ENCODE data around the gene CTU2. TPM values are rescaled to one million over a fixed set of nuclear protein-coding genes. Genes with fewer than 3 reads are reported as not detected.

CTU2 gene
- total and polyA plus RNA-seq, 2 donors (not counting 1 experiment from before 2014, with no cell fraction given): 18.4 to 23.7 TPM

GRCh38 chr16:88762941-88763340 is 56.6 kb downstream of the CTU2 start:
- H3K4me1 ChIP-seq (ENCODE audit: control insufficient read depth in 2 of 2, insufficient read depth in 2 of 2, low read length in 2 of 2): peaks cover 22 to 30% of the 10 kb centered on the region in 2 donors
- ATAC-seq (ENCODE audit: low read depth): no peak
- H3K4me3 Mint-ChIP-seq: no peak overlapping the region
- no peak overlapping the region for H3K27ac ChIP-seq (ENCODE audit: low read length in 2 of 2)
- H2AFZ ChIP-seq (ENCODE audit: insufficient read depth, low read depth, low read length, poor library complexity, severe bottlenecking): no peak overlapping the region
- peaks cover 98% of the 10 kb centered on the region for H3K79me2 ChIP-seq (ENCODE audit: control insufficient read depth, insufficient read depth, low read length)
- intact Hi-C loops (cut with micrococcal nuclease): no loop called here
- POLR2A ChIA-PET: no interaction called here
- 94% methylated on average over 10 of the region's 10 CpGs for WGBS (ENCODE audit: insufficient coverage)
- peaks cover 45% of the 10 kb centered on the region for H3K4me1 Mint-ChIP-seq
- TF ChIP-seq CTCF (IDR thresholded peaks at IDR 0.05) (no peak), EZH2 (IDR thresholded peaks at IDR 0.05; ENCODE audit: borderline replicate concordance, insufficient read depth, low read depth, low read length, poor library complexity, severe bottlenecking) (no peak)
- peaks cover 0 to 17% (median 0%) of the 10 kb centered on the region in 3 donors for H3K9me3 ChIP-seq (ENCODE audit: control extremely low read depth in 1 of 3, control insufficient read depth in 2 of 3, insufficient read depth in 1 of 3, low read length in 2 of 3)
- no peak overlapping the region for H3K4me3 ChIP-seq (ENCODE audit: control extremely low read depth in 1 of 5, extremely low read depth in 1 of 5, insufficient read depth in 1 of 5, low read depth in 2 of 5, low read length in 4 of 5)
- peaks cover 95% of the 10 kb centered on the region for H4K20me1 ChIP-seq (ENCODE audit: control insufficient read depth, insufficient read depth, low read length, poor library complexity, severe bottlenecking)
- H3K36me3 ChIP-seq (replicated peaks in 1 of 2; ENCODE audit: control extremely low read depth in 1 of 2, control insufficient read depth in 1 of 2, extremely low read depth in 1 of 2, insufficient read depth in 2 of 2, low read length in 1 of 2): peaks cover 0 to 9% of the 10 kb centered on the region in 2 experiments
- no peak for DNase-seq
- no peaks in the 10 kb centered on the region for H3K27me3 ChIP-seq (replicated peaks in 1 of 4; ENCODE audit: control extremely low read depth in 1 of 4, control insufficient read depth in 3 of 4, insufficient read depth in 4 of 4, low read length in 3 of 4)
- CTCF ChIA-PET: interaction anchor here (1.1 to 1.5 kb wide), 3 partner anchors 24 to 83 kb away, joined by 3 to 5 read pairs (median 4); no protein-coding TSS in a partner anchor
- no peak overlapping the region for H3K9ac ChIP-seq (ENCODE audit: low read length)
- no peaks in the 10 kb centered on the region for H3K9me3 Mint-ChIP-seq (ENCODE audit: insufficient read depth)
- H3K27ac Mint-ChIP-seq: no peak overlapping the region
- no peaks in the 10 kb centered on the region for H3K27me3 Mint-ChIP-seq
- H3K4me2 ChIP-seq (replicated peaks; ENCODE audit: low read depth, low read length, poor library complexity, severe bottlenecking): no peak overlapping the region

DNA sequence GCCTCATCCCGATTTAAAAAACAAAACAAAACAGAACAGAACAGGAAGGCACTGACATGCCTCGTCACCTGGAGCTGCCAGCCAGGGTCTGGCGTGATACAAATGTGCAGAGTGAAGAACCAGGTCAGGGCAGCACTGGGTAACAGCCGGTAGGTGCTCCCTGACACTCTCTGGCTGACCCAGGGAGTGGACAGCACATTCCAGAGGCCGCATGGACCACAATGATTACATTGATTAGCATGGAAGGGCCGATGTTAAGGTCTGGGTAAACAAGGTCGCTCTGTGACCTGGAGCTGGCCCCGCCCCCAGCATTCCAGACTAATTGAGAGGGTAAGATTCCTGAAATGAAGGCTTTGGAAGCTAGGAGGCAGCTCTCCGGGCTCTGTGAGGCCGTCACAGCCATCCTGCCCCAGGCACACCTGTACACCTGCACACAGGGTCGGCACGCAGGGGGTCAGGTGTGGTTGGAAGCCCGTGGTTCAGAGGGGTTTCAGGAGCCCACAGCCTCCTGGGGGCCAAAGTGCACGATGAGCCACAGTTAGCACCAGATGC is 57.3 kb downstream of the CTU2 start:
- no peak overlapping the region for H3K4me3 ChIP-seq (ENCODE audit: control extremely low read depth in 1 of 5, extremely low read depth in 1 of 5, insufficient read depth in 1 of 5, low read depth in 2 of 5, low read length in 4 of 5)
- H3K4me1 Mint-ChIP-seq: peaks cover 39% of the 10 kb centered on the region
- ChIA-PET POLR2A (interaction anchor here (0.7 kb wide), 1 partner anchor 19 kb away, joined by 3 read pairs; no protein-coding TSS in a partner anchor), CTCF (interaction anchor here (1.1 to 1.5 kb wide), 2 partner anchors 21 to 83 kb away, joined by 3 read pairs; no protein-coding TSS in a partner anchor)
- H3K4me1 ChIP-seq (ENCODE audit: control insufficient read depth in 2 of 2, insufficient read depth in 2 of 2, low read length in 2 of 2): peaks cover 27 to 33% of the 10 kb centered on the region in 2 donors
- H3K27me3 ChIP-seq (replicated peaks in 1 of 4; ENCODE audit: control extremely low read depth in 1 of 4, control insufficient read depth in 3 of 4, insufficient read depth in 4 of 4, low read length in 3 of 4): no peaks in the 10 kb centered on the region
- intact Hi-C loops (cut with micrococcal nuclease): no loop called here
- H3K9ac ChIP-seq (ENCODE audit: low read length): no peak overlapping the region
- H3K9me3 ChIP-seq (ENCODE audit: control extremely low read depth in 1 of 3, control insufficient read depth in 2 of 3, insufficient read depth in 1 of 3, low read length in 2 of 3): peaks cover 0 to 12% (median 0%) of the 10 kb centered on the region in 3 donors
- DNase-seq (no peak), ATAC-seq (ENCODE audit: low read depth) (no peak)
- H3K4me2 ChIP-seq (replicated peaks; ENCODE audit: low read depth, low read length, poor library complexity, severe bottlenecking): no peak overlapping the region
- peak overlapping the region; percentile 56 for H3K27ac Mint-ChIP-seq
- no peaks in the 10 kb centered on the region for H3K9me3 Mint-ChIP-seq (ENCODE audit: insufficient read depth)
- peaks cover 98% of the 10 kb centered on the region for H3K79me2 ChIP-seq (ENCODE audit: control insufficient read depth, insufficient read depth, low read length)
- 86% methylated on average over 12 of the region's 14 CpGs for WGBS (ENCODE audit: insufficient coverage)
- peaks cover 0 to 9% of the 10 kb centered on the region in 2 experiments for H3K36me3 ChIP-seq (replicated peaks in 1 of 2; ENCODE audit: control extremely low read depth in 1 of 2, control insufficient read depth in 1 of 2, extremely low read depth in 1 of 2, insufficient read depth in 2 of 2, low read length in 1 of 2)
- no peaks in the 10 kb centered on the region for H3K27me3 Mint-ChIP-seq
- peaks cover 95% of the 10 kb centered on the region for H4K20me1 ChIP-seq (ENCODE audit: control insufficient read depth, insufficient read depth, low read length, poor library complexity, severe bottlenecking)
- H3K4me3 Mint-ChIP-seq: no peak overlapping the region
- no peak overlapping the region for H3K27ac ChIP-seq (ENCODE audit: low read length in 2 of 2)
- no peak for TF ChIP-seq EZH2 (IDR thresholded peaks at IDR 0.05; ENCODE audit: borderline replicate concordance, insufficient read depth, low read depth, low read length, poor library complexity, severe bottlenecking)
- no peak for TF ChIP-seq CTCF (IDR thresholded peaks at IDR 0.05)
- H2AFZ ChIP-seq (ENCODE audit: insufficient read depth, low read depth, low read length, poor library complexity, severe bottlenecking): no peak overlapping the region
